ENCODE data around the gene GARRE1.
"Not testable (repeated sequence)": the region's sequence is repeated elsewhere in the genome, so short reads cannot be mapped to it uniquely, and the experiment has no call there.

GARRE1 gene

GRCh38 chr19:34254046-34254697 lies at the start of gene GARRE1:
TSS of gene GARRE1 (plus strand) at chr19:34254554. CDS start at chr19:34300474, 45,920 bp downstream.
- DNase-seq, result peak; percentile 90

- DNase-seq, result not testable (repeated sequence)
Observed at GRCh38 chr19:34205324-34205723, 49.0 kb upstream of the GARRE1 start.

GRCh38 chr19:34208291-34208884 lies 46.0 kb upstream of the GARRE1 start:
- DNase-seq, result no peak

- DNase-seq, result no peak
Observed at GRCh38 chr19:34209726-34210125, 44.6 kb upstream of the GARRE1 start.

GRCh38 chr19:34213283-34213682 lies 41.1 kb upstream of the GARRE1 start:
- no peak for DNase-seq

- DNase-seq, result no peak
Observed at GRCh38 chr19:34214040-34214439, 40.3 kb upstream of the GARRE1 start.

- no peak for DNase-seq
Observed at GRCh38 chr19:34215006-34215665, 39.2 kb upstream of the GARRE1 start.

GRCh38 chr19:34215666-34216038 lies 38.7 kb upstream of the GARRE1 start:
- no peak for DNase-seq

- not testable (repeated sequence) for DNase-seq
Observed at GRCh38 chr19:34216745-34217219, 37.6 kb upstream of the GARRE1 start.

GRCh38 chr19:34217952-34218817 lies 36.2 kb upstream of the GARRE1 start:
- peak; percentile 78 for DNase-seq

- DNase-seq, result no peak
Observed at GRCh38 chr19:34218818-34219164, 35.6 kb upstream of the GARRE1 start.

- peak; percentile 69 for DNase-seq
Observed at GRCh38 chr19:34220472-34221063, 33.8 kb upstream of the GARRE1 start.

GRCh38 chr19:34222386-34222785 lies 32.0 kb upstream of the GARRE1 start:
- DNase-seq, result no peak

- DNase-seq, result peak; percentile 79
Observed at GRCh38 chr19:34224996-34225658, 29.2 kb upstream of the GARRE1 start.

GRCh38 chr19:34225659-34226015 lies 28.7 kb upstream of the GARRE1 start:
- DNase-seq, result no peak

- DNase-seq, result peak; percentile 81
Observed at GRCh38 chr19:34226036-34226435, 28.3 kb upstream of the GARRE1 start.

- DNase-seq, result no peak
Observed at GRCh38 chr19:34228347-34228746, 26.0 kb upstream of the GARRE1 start.

- DNase-seq, result no peak
Observed at GRCh38 chr19:34228762-34229161, 25.6 kb upstream of the GARRE1 start.

- DNase-seq, result peak; percentile 68
Observed at GRCh38 chr19:34229721-34230120, 24.6 kb upstream of the GARRE1 start.

GRCh38 chr19:34230820-34231219 lies 23.5 kb upstream of the GARRE1 start:
- no peak for DNase-seq

- no peak for DNase-seq
Observed at GRCh38 chr19:34231439-34231838, 22.9 kb upstream of the GARRE1 start.
